Activated CD4-positive, CD25-positive, alpha-beta regulatory T cell treated with anti-CD3 and anti-CD28 coated beads, Interleukin-2, amount 50 U/mL, for 24 hours (primary cell): ENCODE measurements around the gene PRKCE.
A peak's percentile ranks its signal among the peaks of the same experiment; 100 is the strongest.

Source experiments
- ATAC-seq, 2 donors: fragments of 150-1000 bp; cut with Tn5 transposase; one replicate each; pipeline ENCODE4 v1.10.0; 2021; ENCODE audit warnings: mild to moderate bottlenecking in 1 of 2, moderate library complexity in 1 of 2

PRKCE gene

DNA sequence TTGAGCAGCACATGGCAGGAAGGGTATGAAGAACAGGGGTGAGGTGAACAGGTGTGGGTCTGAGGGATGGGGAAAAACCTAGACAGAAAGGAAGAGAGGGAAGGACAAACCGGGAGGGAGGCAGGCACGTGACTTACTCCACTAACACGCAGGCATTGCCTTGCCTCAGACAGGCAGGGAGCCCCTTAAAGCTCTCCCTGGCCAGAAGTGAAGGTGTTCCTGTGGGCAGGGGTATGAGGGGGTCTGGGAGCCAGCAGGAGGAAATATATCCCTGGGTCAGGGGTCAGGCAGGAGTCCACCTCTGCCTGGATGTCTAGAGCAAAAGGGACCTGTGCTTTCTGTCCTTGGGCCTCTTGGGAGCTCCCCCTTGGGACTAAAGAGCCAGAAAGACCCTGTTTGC lies 510.4 kb downstream of the PRKCE start:
- no peak for ATAC-seq

DNA sequence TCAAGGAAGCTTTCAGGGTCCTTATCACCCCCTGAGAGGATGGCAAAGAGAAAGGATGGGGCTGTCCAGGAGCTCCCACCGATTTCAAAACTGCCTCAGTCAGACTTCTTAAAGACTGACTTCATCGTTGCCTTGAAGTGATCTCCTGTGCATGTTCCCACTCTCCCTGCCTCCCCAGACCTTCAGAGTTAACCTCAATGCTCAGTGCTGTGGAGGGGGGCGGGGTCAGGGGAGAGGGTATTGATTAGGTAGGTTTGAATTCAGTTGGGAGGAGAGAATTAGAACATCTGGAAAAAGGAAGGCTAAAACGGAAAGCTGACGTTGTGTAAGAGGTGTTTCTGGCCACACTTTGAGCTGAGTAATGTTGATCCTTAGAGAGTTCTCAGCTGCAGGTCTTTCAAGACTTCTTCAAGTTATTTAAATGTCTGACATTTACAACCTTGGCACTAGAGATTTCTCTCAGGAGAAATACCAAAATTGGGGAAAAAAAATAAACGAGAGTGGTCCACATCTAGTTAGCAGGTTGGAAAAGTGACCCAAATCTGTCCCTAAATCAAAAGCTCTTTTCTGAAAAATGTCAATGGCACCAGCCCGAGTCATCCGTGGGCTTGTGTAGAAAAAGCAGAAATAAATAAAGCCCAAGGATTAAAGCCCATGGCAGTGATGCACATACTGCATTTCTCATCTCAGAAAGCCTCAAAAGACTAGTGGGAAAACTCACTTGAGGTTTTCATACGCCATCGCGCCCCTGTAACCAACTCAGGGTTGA lies 511.0 kb downstream of the PRKCE start:
- ATAC-seq = no peak

- ATAC-seq = no peak
These were observed 511.6 kb downstream of the PRKCE start for GRCh38 chr2:46163098-46163430.

GRCh38 chr2:46163804-46164528 lies 512.5 kb downstream of the PRKCE start:
- ATAC-seq = no peak

DNA sequence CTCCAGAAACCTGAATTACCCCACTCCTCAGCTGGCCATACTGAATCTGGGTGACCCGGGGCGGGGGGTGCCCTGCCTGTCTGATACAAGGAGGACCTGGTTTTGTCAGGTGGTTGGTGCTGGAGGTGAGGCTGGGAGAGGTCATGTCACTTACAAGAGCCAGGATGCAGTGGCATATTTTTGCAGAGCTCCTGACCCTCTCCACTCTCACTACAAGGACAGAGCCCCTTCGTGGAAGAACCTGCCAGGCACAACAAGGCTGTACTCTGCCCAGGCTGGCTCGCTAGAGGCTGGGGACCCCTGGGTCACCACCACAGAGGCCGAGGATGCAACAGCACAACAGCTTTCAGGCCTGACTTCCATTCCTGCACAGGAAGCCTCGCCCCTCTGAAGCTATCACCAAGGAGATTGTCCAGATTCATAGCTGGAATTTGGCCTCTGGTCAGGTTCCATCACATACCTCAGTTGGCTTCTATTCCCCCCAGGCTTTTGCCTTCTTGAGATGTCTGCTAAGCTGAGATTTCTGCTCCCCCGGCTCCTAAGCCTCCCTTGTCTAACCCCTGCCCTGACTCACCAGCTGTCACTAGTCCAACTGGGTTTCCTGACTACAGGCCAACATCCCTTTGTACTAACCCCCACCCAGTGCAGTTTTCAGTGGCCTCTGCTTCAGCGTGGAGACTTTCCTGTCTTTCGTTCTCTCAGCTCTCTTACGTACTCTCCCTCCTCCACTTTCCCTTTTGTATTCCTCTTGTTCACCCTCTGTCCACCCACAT lies 513.2 kb downstream of the PRKCE start:
- no peak for ATAC-seq

GRCh38 chr2:46165916-46166315 lies 514.4 kb downstream of the PRKCE start:
- no peak for ATAC-seq

GRCh38 chr2:46167406-46167805 lies 515.9 kb downstream of the PRKCE start:
- no peak for ATAC-seq

- no peak for ATAC-seq
These were observed 516.4 kb downstream of the PRKCE start for GRCh38 chr2:46167924-46168323.

DNA sequence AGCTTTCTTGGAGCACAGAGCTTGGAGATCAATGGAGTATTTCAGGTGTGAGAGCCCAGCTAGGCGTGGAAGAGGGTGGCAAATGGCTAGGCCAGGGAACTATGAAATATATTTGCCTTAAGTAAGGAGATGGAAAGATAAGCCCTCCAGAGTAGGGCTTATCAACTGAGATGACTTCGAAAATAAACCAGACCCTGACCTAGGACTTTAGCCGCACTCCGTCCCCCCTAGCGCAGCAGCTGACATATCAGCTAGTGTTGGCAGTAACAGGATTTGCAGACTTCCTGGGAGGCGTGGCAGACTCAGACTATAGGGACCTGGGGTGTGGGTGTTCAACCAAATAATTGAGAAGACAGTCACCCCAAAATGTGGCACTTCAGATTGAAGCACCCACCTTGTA lies 518.0 kb downstream of the PRKCE start:
- no peak for ATAC-seq

- ATAC-seq = no peak
These were observed 518.6 kb downstream of the PRKCE start for GRCh38 chr2:46170026-46170425.

- ATAC-seq = no peak
These were observed 519.3 kb downstream of the PRKCE start for GRCh38 chr2:46170611-46171350.

- no peak for ATAC-seq
These were observed 520.0 kb downstream of the PRKCE start for GRCh38 chr2:46171411-46171953.

GRCh38 chr2:46171996-46172546 lies 520.6 kb downstream of the PRKCE start:
- no peak for ATAC-seq

DNA sequence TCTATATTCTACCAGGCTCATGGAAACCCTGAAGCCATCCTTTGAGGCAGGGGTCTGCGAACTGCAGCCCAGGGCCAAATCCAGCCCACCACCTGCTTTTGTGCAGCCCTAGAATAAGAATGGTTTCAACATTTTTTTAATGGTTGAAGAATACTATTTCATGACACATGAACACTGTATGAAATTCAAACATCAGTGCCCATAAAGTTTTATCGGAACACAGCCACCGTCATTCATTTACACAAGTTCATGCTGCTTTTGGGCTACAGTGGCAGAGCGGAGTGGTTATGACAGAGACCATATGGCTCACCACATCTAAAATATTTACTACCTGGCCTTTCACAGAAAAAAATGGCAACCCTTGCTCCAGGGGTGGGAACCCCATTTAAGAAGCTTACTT lies 521.6 kb downstream of the PRKCE start:
- ATAC-seq = no peak

DNA sequence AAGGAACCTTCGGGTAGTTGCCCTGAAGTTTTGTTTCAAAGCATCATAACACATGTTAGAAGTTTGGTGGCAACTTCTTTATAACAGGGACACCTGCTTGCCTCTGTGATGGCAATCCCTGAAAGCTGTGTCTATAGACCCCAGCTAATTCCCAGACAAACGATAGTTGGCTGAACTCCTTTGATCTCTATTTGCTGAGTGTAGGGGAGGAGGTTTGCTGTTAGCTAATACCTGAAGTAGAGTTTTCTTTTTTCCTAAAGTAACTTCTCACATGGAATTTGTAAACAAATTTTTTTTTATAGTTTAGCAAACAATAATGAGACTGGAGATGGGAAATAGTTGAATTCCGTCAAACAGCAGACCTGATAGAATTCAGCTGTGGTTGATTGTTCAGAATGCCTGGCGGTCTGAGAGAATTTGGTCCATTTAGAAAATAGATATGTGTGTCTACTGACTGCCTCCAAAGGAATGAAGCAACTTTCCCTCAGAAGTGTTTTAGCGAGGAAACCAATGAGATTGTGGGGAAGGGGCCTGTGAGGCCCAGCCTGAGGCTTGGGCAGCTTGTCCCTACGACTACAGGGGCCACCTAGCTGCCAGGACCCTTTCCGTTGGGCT lies 522.3 kb downstream of the PRKCE start:
- no peak for ATAC-seq

GRCh38 chr2:46174345-46175170 lies 523.1 kb downstream of the PRKCE start:
- ATAC-seq = no peak

DNA sequence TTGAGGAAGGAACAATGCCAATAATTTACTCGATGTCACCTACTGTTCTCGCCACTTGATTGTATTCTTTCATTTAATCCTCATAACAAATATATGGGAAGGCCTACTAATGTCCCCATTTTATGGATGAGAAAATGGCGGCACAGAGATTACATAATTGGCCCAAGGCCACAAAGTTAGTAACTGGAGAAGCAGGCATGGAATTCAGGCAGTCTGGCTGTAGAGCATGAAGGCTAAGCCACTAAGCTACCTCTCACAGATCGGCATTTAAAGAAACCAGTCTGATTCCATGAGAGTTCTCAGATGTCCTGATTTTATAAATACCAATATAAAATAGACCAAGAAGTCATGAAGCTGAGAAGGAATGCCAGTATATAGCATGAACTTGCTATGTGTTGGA lies 523.9 kb downstream of the PRKCE start:
- ATAC-seq = no peak

- ATAC-seq = no peak
These were observed 526.1 kb downstream of the PRKCE start for GRCh38 chr2:46177461-46178089.

DNA sequence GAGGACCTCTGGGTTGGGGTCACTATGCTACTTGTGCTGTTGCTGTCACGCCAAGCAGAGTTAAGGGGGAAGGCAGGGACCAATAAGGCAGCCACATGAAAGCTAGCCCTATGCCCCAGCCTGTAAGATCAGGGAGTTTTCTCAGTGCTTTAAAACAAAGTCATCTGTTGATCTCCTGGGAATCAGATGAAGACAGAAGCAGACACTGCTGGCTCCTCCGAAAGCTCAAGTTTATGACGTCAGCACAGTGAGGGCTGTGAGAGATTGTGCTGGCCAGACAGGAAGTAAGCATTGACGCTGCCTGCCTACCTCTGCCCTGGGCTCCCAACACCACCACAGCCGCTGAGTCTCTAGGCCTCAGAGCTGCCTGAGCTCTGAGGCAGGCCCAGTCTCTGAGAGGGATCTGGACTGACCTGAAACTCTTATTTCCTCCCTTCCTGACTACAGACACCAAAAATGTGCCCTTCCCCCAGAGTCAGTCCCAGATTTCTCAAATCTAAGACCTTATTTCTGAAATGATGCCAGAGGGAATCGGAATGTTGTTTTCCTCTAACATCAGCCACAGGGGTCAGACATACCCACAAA lies 527.7 kb downstream of the PRKCE start:
- ATAC-seq = peak; percentile 95

GRCh38 chr2:46180189-46180588 lies 528.7 kb downstream of the PRKCE start:
- no peak for ATAC-seq
